ENCODE data around the gene PROKR2. TPM values are rescaled to one million over a fixed set of nuclear protein-coding genes. Genes with fewer than 3 reads are reported as not detected.

PROKR2 gene
- polyA plus RNA-seq, 2 of the 4 experiments (the other 2 are of a cell fraction): not detected

GRCh38 chr20:5362771-5363170 lies 46.0 kb upstream of the PROKR2 start:
- DNase-seq (ENCODE audit: low read depth in 1 of 2, low spot score in 1 of 2): no peak
- ATAC-seq: no peak
- ChIA-PET POLR2A (no interaction called here), CTCF (interaction anchor here (1.4 to 1.5 kb wide), 2 partner anchors 9 to 13 kb away, joined by 3 read pairs; no protein-coding TSS in a partner anchor)
- Histone ChIP-seq H3K27ac (no peak overlapping the region), H3K9me3 (peaks cover 14% of the 10 kb centered on the region; the same call in 2 of the 3 replicates), H3K4me3 (no peak overlapping the region), H3K4me2 (0 out of 3 replicates have a peak overlapping the region, but pooled peaks have one; percentile 3), H3K4me1 (peaks cover 18% of the 10 kb centered on the region)
- no peak for FAIRE-seq
- 0% methylated on average over 2 of the region's 2 CpGs for WGBS (ENCODE audit: missing lambda C conversion rate)
- TF ChIP-seq EP300 (IDR thresholded peaks at IDR 0.05) (no peak), NFE2L2 (conservative IDR thresholded peaks at IDR 0.05; ENCODE audit: low read length) (no peak), CBX8 (IDR thresholded peaks at IDR 0.05) (no peak), MAFK (IDR thresholded peaks at IDR 0.05; ENCODE audit: partially characterized antibody) (no peak), KDM1A (IDR thresholded peaks at IDR 0.05; ENCODE audit: low read depth) (no peak), SREBF2 (IDR thresholded peaks at IDR 0.05) (no peak), MAZ (IDR thresholded peaks at IDR 0.05; ENCODE audit: borderline replicate concordance, low read depth, low read length) (no peak), ESRRA (IDR thresholded peaks at IDR 0.05; ENCODE audit: borderline replicate concordance, low read length) (no peak), ZC3H11A (IDR thresholded peaks at IDR 0.05) (no peak), EHMT2 (IDR thresholded peaks at IDR 0.05; ENCODE audit: low read depth) (no peak), SMC3 (IDR thresholded peaks at IDR 0.05) (no peak), HDAC2 (IDR thresholded peaks at IDR 0.05) (no peak), NPAS2 (CRISPR knock-in tag; IDR thresholded peaks at IDR 0.05; ENCODE audit: borderline replicate concordance) (no peak), POLR2AphosphoS2 (conservative IDR thresholded peaks at IDR 0.05; ENCODE audit: low read length) (no peak), MYC (IDR thresholded peaks at IDR 0.05; ENCODE audit: borderline replicate concordance, low read length) (no peak), HOXB5 (CRISPR knock-in tag; IDR thresholded peaks at IDR 0.05) (no peak)

- no peak for ATAC-seq
- TF ChIP-seq MAFK (IDR thresholded peaks at IDR 0.05; ENCODE audit: partially characterized antibody) (peak; percentile 89), EHMT2 (IDR thresholded peaks at IDR 0.05; ENCODE audit: low read depth) (no peak)
- WGBS (ENCODE audit: missing lambda C conversion rate): 11% methylated on average over 4 of the region's 4 CpGs
- FAIRE-seq: peak; percentile 74
- H3K9me3 ChIP-seq: peaks cover 6% of the 10 kb centered on the region; the same call in 2 of the 3 replicates
- DNase-seq (ENCODE audit: low read depth in 1 of 2, low spot score in 1 of 2): no peak
- H3K4me3 ChIP-seq: no peak overlapping the region
- POLR2A ChIA-PET: no interaction called here
- H3K4me2 ChIP-seq: no peak overlapping the region
- CTCF ChIA-PET: no interaction called here
- H3K4me1 ChIP-seq: peaks cover 18% of the 10 kb centered on the region
- H3K27ac ChIP-seq: no peak overlapping the region
Measured at GRCh38 chr20:5361176-5361575, 44.4 kb upstream of the PROKR2 start.

- no peak overlapping the region for H3K27ac ChIP-seq
- H3K9me3 ChIP-seq: no peaks in the 10 kb centered on the region
- ChIA-PET CTCF (interaction anchor here (0.9 to 1.8 kb wide), 5 partner anchors 8 to 152 kb away, joined by 3 to 4 read pairs (median 4); no protein-coding TSS in a partner anchor), POLR2A (no interaction called here)
- no peak for TF ChIP-seq PBX3 (IDR thresholded peaks at IDR 0.05)
- no peak for TF ChIP-seq KDM5A (IDR thresholded peaks at IDR 0.05)
- H3K4me1 ChIP-seq: peaks cover 18% of the 10 kb centered on the region
- no peak for ATAC-seq
- H3K4me3 ChIP-seq: no peak overlapping the region
- FAIRE-seq: no peak
- no peak overlapping the region for H3K4me2 ChIP-seq
- WGBS (ENCODE audit: missing lambda C conversion rate): 83% methylated on average over 2 of the region's 2 CpGs
- DNase-seq (ENCODE audit: low read depth in 1 of 2, low spot score in 1 of 2): no peak
Measured at GRCh38 chr20:5357946-5358345, 41.2 kb upstream of the PROKR2 start.

GRCh38 chr20:5356941-5357340 lies 40.2 kb upstream of the PROKR2 start:
- Histone ChIP-seq H3K27ac (no peak overlapping the region), H3K4me1 (peaks cover 18% of the 10 kb centered on the region), H3K4me3 (no peak overlapping the region), H3K9me3 (no peaks in the 10 kb centered on the region), H3K4me2 (no peak overlapping the region)
- ATAC-seq (no peak), FAIRE-seq (no peak), DNase-seq (ENCODE audit: low read depth in 1 of 2, low spot score in 1 of 2) (no peak)
- WGBS (ENCODE audit: missing lambda C conversion rate): 12% methylated on average over 4 of the region's 4 CpGs
- ChIA-PET CTCF (interaction anchor here (0.8 to 1.2 kb wide), 4 partner anchors 9 to 152 kb away, joined by 3 to 4 read pairs (median 3); no protein-coding TSS in a partner anchor), POLR2A (no interaction called here)
- TF ChIP-seq ATOH8 (CRISPR knock-in tag; IDR thresholded peaks at IDR 0.05; ENCODE audit: low read depth) (no peak), SMC3 (IDR thresholded peaks at IDR 0.05) (no peak), PHF8 (IDR thresholded peaks at IDR 0.05; ENCODE audit: borderline replicate concordance, low read depth) (no peak), EHF (CRISPR knock-in tag; IDR thresholded peaks at IDR 0.05) (no peak), MYC (IDR thresholded peaks at IDR 0.05; ENCODE audit: borderline replicate concordance, low read length) (no peak), EP300 (IDR thresholded peaks at IDR 0.05) (no peak), CBX2 (IDR thresholded peaks at IDR 0.05; ENCODE audit: borderline replicate concordance, low read depth) (no peak), BHLHE40 (IDR thresholded peaks at IDR 0.05; ENCODE audit: low read depth, low read length) (no peak), NR3C1 (IDR thresholded peaks at IDR 0.05) (no peak), FOSB (CRISPR knock-in tag; IDR thresholded peaks at IDR 0.05) (no peak), RFX5 (IDR thresholded peaks at IDR 0.05) (no peak), NPAS2 (CRISPR knock-in tag; IDR thresholded peaks at IDR 0.05; ENCODE audit: borderline replicate concordance) (no peak), JUN (IDR thresholded peaks at IDR 0.05) (no peak), ZNF302 (CRISPR knock-in tag; IDR thresholded peaks at IDR 0.05) (no peak), RAD21 (conservative IDR thresholded peaks at IDR 0.05 in 1 of 2, IDR thresholded peaks at IDR 0.05 in 1 of 2) (no peak)
